SW480 (cell line): ENCODE data around the gene GPC3.
"Not testable (repeated sequence)": the region's sequence is repeated elsewhere in the genome, so short reads cannot be mapped to it uniquely, and the experiment has no call there.

Experiments used
- DNase-seq: peaks from one replicate; pipeline ENCODE4 v3.0.0-alpha.2; 2016; ENCODE audit warnings: low spot score

The GPC3 gene

GRCh38 chrX:133926809-133927208, 58.6 kb downstream of the GPC3 start:
- DNase-seq: no peak

DNA sequence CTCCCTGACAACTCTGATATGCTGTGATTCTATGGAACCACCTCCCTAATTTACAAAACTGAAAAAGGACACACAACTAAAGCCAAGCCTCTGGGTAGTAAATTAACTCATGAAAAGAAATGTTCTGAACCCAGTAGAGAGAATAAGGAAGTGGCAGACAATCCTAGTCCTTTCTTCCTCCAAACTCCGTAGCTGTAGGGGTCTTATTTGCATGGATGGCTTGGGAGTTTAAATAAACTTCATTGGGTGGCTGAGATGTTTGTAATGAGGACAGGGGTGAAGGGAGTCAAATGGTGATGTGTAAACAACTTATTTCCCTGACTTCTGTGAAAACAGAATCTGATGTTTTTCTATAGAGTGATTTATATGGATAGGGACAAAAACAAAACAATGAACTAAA, 59.3 kb downstream of the GPC3 start:
- DNase-seq: no peak

GRCh38 chrX:133924548-133924947, 60.8 kb downstream of the GPC3 start:
- no peak for DNase-seq

- DNase-seq: no peak
Measured at GRCh38 chrX:133923548-133923947, 61.8 kb downstream of the GPC3 start.

DNA sequence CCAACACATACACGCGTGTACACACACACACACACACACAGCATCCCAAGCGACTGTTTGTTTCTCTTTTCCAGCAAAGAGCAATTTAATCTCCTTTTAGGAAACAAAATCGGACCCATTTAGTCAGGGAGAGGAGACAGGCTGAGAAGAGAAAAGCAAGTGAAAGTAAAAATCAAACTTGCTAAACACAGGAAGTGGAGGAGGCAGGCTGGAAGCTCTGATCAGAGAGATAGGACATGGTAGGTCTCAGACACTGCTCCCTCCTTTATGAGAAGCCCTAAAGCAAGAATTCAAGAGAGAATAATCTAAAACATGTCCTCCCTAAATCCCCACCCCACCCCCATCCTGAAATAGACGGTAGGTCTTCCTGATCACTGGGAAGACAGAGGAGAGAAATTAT, 62.3 kb downstream of the GPC3 start:
- no peak for DNase-seq

DNA sequence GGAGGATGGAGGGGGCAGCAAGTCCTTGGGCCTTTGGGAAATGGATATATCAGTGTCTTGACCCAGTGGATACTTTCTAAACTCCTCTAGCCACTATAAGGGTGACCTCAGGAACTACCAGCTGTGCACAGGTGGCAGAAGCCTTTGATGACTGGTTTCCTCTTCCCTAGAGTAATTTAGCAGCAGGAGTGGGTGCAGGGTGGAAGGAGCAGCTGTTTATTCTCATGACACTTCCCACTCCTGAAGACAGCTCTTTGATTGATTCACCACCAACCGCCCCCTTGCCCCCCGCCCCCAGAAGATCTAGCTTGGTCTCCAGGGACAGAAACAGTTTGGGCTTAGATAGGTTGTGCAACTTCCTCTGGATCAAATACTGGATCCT, 63.0 kb downstream of the GPC3 start:
- DNase-seq: no peak

GRCh38 chrX:133921764-133922389, 63.5 kb downstream of the GPC3 start:
- peak; percentile 49 for DNase-seq

DNA sequence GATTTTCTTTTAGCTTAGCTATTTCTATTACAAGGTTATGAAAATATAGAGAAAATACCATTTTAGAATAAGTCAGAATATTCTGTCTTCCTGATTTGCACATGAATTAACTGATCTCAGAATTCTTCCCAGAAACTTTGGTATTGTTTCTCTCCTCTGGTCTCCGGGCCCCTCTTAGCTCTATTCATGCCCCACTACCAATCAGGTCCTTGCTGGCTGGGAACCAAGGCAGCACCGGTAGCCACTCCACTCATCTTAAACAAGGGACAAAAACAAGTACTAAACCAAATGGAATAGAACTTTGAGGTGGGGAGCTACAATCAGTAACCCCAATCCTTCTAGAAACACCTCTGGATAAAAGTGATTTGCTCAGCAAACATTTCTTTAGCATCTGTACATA, 64.3 kb downstream of the GPC3 start:
- no peak for DNase-seq

DNA sequence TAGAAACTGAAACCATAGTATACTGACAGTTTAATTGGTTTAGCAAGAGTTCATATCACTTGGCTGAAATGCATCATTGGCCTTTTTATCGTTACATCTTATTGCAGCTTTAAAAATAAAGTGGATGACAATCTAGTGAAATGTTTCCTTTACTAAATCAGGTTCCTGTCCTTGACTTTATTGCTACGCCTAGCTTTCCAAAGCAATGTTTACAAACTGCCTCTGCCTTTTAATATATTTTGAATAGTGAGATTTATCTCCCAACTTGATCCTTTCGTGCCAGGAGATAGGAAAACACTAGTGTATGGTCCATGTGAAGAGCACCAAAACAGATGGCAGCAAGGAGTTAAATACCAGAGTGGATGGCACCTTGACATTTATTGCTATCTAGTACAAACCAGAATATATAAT, 67.0 kb downstream of the GPC3 start:
- DNase-seq: no peak

- no peak for DNase-seq
Measured at GRCh38 chrX:133916984-133917722, 68.2 kb downstream of the GPC3 start.

- no peak for DNase-seq
Measured at GRCh38 chrX:133913658-133914388, 71.6 kb downstream of the GPC3 start.

- no peak for DNase-seq
Measured at GRCh38 chrX:133913009-133913408, 72.4 kb downstream of the GPC3 start.

DNA sequence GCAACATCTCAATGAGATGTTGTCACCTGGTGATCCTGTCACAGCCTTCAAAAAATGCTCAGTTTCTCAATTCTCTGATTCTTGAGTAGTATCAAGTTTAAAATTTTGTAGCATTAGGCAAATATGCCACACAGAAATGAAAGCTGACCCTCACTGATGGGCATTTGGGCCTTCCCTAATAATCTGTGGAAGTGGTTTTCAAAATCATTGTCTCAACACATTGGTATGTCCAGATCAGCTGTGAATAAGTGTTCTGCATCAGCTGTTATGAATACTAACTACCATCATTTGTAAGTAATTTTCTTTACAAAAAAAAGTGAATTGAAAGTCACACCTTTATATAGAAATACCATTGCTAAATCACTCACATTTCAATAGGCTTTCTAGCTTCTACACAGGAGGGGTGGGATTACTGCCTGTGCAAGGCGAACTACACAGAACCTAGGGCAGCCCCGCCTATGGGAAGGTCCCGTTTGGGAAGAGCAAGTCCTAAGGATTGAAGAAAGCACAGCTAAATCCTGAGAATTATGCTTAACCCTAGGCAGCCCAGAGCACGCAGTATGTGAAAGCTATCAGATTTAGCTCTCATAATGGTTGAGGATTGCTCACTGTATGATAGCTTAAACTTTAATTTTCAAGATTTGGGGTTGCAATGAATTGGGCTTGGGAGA, 73.4 kb downstream of the GPC3 start:
- DNase-seq: no peak

- DNase-seq: no peak
Measured at GRCh38 chrX:133910539-133910938, 74.9 kb downstream of the GPC3 start.

GRCh38 chrX:133909888-133910287, 75.5 kb downstream of the GPC3 start:
- no peak for DNase-seq

GRCh38 chrX:133908223-133908955, 77.0 kb downstream of the GPC3 start:
- DNase-seq: no peak

- DNase-seq: no peak
Measured at GRCh38 chrX:133907606-133908005, 77.8 kb downstream of the GPC3 start.

DNA sequence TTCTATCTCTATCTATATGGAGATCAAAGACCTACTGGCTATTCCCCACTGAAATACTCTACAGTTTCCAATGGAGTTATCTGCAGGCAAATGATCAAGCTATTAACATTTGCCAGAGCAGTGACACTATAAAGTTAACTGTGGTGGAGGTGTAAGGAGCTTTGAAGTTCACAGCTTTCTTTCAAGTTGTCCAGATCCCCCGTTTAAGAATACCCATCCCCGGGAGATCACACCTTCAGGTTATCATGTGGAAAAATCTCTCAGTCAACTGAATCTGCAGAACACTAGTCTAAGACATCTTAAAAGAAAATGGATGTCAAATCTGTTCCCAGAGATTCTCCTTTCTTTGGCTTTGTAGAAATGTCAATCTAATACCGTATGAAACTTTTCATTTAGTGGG, 80.1 kb downstream of the GPC3 start:
- no peak for DNase-seq

DNA sequence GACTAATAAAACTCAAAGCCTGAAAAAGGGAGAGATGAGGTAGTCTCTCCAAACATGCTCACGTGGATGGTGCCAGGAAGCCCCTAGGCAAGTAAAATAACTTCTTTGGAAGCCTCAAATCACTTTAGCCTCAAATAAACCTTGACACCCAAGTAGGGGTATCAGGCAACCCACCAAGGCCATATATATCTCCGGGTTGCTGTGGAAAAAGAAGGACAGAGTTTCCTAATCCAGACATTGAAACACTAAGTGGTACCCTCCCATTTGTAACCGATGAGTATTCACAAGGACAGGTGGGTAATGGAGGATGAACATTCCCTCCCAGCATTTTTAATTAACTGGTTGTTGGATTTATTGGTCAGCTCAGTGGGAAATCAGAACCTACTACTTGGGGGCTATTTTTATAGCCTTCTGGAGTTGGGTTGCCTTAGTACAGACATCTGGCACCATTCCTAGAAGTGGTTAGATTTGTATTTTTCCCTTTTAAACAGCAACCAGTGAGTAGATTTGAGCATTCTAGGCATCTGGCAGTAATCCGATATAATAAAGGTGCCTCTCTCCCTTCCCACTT, 87.7 kb downstream of the GPC3 start:
- no peak for DNase-seq

DNA sequence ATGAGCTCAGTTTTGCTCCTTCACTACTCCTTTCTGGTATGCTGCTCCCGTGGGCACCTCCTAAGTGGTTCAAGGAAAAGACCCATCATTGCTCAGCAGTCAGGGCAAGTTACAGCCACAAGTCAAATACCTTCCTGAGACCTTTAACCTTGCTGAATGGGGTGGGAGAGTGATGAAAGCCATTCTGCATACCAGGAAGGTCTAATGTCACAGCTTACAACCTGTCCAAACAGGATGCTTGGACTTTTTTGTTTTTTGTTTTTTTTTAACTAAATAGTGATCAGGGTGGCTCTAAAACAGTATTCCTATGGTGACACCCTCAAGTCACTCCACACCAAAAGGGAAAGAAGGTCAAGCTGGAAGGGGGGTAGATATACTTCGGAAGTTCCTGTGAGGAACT, 93.1 kb downstream of the GPC3 start:
- DNase-seq: peak; percentile 9

- DNase-seq: no peak
Measured at GRCh38 chrX:133888984-133889383, 96.4 kb downstream of the GPC3 start.

- DNase-seq: not testable (repeated sequence)
Measured at GRCh38 chrX:133888084-133888483, 97.3 kb downstream of the GPC3 start.
